ENCODE measurements around the gene UMODL1. TPM values are rescaled to one million over a fixed set of nuclear protein-coding genes. Genes with fewer than 3 reads are reported as not detected.
"Not testable (repeated sequence)": the region's sequence is repeated elsewhere in the genome, so short reads cannot be mapped to it uniquely, and the experiment has no call there.

The UMODL1 gene
- total RNA-seq, 1 donor from 2014 or later, result 0.10 TPM

DNA sequence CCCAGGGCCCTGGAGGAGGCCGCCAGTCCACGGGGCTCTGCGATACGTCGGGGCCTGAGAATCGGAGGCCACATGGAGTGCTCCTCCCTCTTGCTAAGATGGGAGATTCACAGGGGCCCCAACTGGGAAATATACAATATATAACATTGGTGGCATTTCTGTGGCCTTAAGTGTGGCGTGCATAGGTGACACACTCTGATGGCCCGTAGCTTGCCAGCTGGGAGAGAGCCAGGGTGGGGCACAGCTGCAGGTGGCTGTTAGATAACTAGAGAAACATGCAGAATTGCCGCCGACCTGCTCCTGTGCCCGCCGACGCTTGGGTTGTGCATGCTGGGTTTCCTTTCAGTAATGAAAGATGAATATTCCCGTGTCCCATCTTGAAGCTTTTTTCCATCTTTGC, 30.1 kb downstream of the UMODL1 start:
- no peak for DNase-seq

DNA sequence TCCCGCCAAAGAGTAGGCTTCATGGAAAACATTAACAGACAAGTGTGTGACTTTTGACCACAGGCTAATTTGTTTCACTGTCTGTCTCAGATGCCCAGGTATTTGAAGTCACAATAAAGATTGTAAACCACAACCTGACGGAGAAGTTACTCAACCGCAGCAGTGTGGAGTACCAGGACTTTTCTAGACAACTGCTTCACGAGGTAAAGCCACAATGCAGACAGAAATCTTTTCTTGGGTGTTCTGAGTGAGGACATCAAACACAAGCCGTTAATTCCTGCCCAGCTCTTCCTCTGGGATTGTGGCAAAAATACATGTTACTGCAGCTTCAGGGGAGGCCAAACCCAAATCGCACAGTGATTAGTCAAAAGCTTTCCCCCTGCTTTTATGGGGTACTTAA, 31.0 kb downstream of the UMODL1 start:
- no peak for DNase-seq

DNA sequence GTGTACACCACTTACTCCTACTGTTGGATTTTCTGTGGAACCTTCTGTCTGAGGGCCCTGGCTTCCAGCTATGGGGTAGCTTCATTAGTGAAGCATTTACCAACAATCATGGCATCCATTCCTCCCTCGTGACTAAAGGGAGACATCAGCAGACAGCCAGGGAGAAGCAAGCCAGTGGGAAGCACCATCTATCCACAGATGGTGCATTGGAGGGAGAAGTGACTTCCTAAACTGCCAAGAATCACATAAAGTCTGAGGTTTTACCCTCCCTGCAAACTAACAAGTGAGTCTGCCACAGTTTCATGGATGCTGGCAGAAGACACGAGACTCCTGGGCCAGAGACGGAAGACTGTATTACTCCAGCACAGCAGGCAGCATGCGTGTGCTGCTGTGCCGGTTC, 31.4 kb downstream of the UMODL1 start:
- DNase-seq, result no peak

GRCh38 chr21:42102991-42103390, 31.9 kb downstream of the UMODL1 start:
- no peak for DNase-seq

- DNase-seq, result no peak
Measured at GRCh38 chr21:42103843-42104242, 32.7 kb downstream of the UMODL1 start.

- DNase-seq, result no peak
Measured at GRCh38 chr21:42105476-42106315, 34.6 kb downstream of the UMODL1 start.

- DNase-seq, result no peak
Measured at GRCh38 chr21:42106425-42106824, 35.3 kb downstream of the UMODL1 start.

- no peak for DNase-seq
Measured at GRCh38 chr21:42107177-42107880, 36.2 kb downstream of the UMODL1 start.

DNA sequence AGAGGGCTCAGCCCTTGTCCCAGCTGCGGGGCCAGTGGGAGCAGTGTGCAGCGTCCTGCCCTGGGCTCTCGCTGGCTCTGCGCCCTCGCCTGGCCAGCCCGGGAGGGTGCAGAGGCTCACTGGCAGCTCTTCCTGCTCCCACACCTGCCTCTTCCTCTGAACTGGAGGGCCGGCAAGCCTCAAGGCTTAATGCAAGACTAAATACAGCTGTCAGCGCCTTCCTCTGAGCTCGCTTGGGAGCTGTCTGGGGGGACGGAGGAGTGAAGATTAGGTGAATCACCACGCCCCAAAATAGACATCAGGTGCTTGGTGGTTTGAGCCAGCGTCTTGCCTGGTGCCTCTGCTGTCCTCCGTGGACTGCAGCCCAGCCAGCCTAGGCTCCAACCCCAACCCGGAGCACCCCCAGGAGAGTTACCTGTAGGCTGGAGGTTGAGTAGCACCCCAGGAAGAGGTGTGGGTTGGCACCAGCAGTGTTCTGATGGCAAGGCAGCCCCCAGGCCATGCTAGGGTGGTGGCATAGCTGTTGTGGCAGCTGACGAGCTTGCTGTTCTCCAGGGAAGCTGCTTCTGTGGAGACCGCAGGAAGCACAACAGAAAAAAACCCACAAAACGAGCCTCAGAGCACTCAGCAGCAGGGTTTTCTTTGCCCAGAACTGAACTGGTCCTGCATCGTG, 36.9 kb downstream of the UMODL1 start:
- DNase-seq, result peak; percentile 89

DNA sequence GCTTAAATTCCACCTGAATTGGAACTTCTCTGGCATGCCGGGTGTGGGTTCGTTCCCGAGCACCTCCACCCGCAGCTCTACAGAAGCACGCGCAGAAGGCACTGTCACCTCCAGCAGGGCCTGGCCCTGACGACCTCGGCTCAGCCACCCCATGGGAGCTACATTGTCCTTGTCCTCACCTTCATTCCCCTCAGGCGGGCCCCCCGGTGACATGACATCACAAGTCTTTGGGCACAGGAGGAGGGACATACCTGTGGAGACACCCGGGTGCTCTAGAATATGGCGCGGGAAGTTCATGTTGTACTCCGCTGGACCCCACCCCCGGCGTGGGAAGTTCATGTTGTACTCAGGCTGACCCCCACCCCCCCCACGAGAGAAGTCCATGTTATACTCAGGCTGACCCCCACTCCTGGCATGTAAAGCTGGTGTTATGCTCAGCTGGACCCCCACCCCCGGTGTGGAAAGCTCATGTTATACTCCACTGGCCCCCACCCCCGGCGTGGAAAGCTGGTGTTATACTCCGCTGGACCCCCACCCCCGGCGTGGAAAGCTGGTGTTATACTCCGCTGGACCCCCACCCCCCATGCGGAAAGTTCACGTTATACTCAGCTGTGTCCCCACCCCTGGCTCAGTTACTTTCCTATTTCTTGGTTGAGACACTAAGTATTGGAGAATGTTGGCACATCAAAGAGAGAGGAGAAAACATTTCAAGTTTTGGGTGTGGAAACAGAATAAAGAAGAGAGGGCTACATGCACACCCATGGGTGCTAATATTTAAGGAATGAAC, 37.6 kb downstream of the UMODL1 start:
- no peak for DNase-seq

GRCh38 chr21:42109473-42109872, 38.4 kb downstream of the UMODL1 start:
- no peak for DNase-seq

DNA sequence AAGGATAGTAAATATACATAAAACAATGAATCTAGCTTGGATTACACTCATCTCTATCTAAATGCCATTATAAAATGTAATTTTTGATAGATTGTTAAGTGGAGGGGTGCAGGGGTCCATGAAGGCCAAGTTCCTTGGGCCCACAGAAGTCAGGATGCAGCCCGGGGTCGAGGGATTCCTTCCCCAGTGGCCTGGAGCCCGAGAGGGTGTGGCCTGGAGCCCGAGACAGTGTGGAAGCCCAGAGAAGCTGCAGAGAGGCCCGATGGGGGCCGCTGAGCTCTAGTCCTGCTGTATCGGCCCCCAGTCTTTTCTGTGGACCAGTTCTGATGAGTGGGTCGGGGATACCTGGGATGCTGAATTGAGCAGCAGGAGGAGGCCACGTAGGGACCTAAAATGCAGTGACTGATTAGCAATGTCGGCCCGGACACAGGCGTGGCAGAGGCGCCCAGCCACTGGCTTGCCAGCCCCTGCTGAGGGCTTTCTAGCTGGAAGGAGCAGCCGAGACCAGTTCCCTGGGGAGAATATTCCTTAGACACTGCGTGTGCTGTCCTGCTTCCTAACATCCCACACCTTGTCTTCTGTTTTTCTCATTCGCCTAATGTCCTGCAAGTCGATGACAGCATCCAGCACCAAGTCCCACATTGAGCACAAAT, 38.9 kb downstream of the UMODL1 start:
- no peak for DNase-seq

- DNase-seq, result no peak
Measured at GRCh38 chr21:42110691-42111469, 39.8 kb downstream of the UMODL1 start.

- no peak for DNase-seq
Measured at GRCh38 chr21:42111470-42111743, 40.3 kb downstream of the UMODL1 start.

GRCh38 chr21:42111811-42112210, 40.7 kb downstream of the UMODL1 start:
- no peak for DNase-seq

- DNase-seq, result peak; percentile 73
Measured at GRCh38 chr21:42112238-42112637, 41.1 kb downstream of the UMODL1 start.

- DNase-seq, result peak; percentile 84
Measured at GRCh38 chr21:42112857-42113256, 41.7 kb downstream of the UMODL1 start.

- DNase-seq, result peak; percentile 30
Measured at GRCh38 chr21:42113926-42114409, 42.9 kb downstream of the UMODL1 start.

GRCh38 chr21:42114646-42115045, 43.5 kb downstream of the UMODL1 start:
- DNase-seq, result peak; percentile 53

GRCh38 chr21:42115136-42115683, 44.1 kb downstream of the UMODL1 start:
- no peak for DNase-seq

DNA sequence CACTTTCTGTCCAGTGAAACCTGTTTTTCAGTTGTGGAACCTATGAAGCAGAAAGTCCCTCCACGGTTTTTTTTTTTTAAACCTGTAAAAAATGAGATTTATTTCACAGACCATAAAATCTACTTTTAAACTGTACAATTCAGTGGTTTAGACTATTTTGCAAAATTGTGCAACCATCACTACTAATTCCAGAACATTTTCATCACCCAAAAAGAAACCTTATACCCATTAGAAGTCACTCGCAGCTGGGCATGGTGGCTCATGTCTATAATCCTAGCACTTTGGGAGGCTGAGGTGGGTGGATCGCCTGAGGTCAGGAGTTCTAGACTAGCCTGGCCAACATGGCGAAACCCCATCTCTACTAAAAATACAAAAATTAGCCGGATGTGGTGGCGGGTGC, 45.4 kb downstream of the UMODL1 start:
- DNase-seq, result not testable (repeated sequence)

Measured in tongue (tissue), 2 donors.